Smooth muscle cell (in vitro differentiated cells): ENCODE measurements around the gene PPP1R9A. TPM values are rescaled to one million over a fixed set of nuclear protein-coding genes. Genes with fewer than 3 reads are reported as not detected.

ENCODE experiments used
- DNase-seq: peaks from one replicate; lab custom pipeline; 2025; ENCODE audit not compliant: unreplicated experiment; lab: John Stamatoyannopoulos, UW
- H2AFZ ChIP-seq: fragments of 200-600 bp; sonication (generic); 2 replicates; pipeline ENCODE4 v1.6.0; 2016; ENCODE audit warnings: antibody characterized with exemption, low read depth, mild to moderate bottlenecking
- H3F3A ChIP-seq: fragments of 200-600 bp; sonication (generic); 2 replicates; pipeline ENCODE4 v1.6.0; 2017; ENCODE audit warnings: antibody characterized with exemption, low read depth
- H3K27ac ChIP-seq: fragments of 200-600 bp; sonication (generic); 2 replicates; pipeline ENCODE4 v1.5.1; 2016; ENCODE audit warnings: low read depth, mild to moderate bottlenecking
- H3K27me3 ChIP-seq: fragments of 200-600 bp; sonication (generic); 2 replicates; pipeline ENCODE4 v1.6.1; 2016; ENCODE audit warnings: low read depth, mild to moderate bottlenecking
- H3K36me3 ChIP-seq: fragments of 200-600 bp; sonication (generic); 2 replicates; pipeline ENCODE4 v1.5.1; 2016; ENCODE audit warnings: low read depth
- H3K4me1 ChIP-seq: fragments of 200-600 bp; sonication (generic); 2 replicates; pipeline ENCODE4 v1.5.1; 2016; ENCODE audit warnings: low read depth
- H3K4me2 ChIP-seq: fragments of 200-600 bp; sonication (generic); 2 replicates; pipeline ENCODE4 v1.6.0; 2016; ENCODE audit warnings: mild to moderate bottlenecking
- H3K4me3 ChIP-seq: fragments of 200-600 bp; sonication (generic); 2 replicates; pipeline ENCODE4 v1.5.1; 2016; ENCODE audit warnings: mild to moderate bottlenecking
- H3K79me2 ChIP-seq: fragments of 200-600 bp; sonication (generic); 2 replicates; pipeline ENCODE4 v1.6.0; 2016; ENCODE audit warnings: low read depth, mild to moderate bottlenecking
- H3K9ac ChIP-seq: fragments of 200-600 bp; sonication (generic); 2 replicates; pipeline ENCODE4 v1.6.0; 2016; ENCODE audit warnings: low read depth
- H3K9me3 ChIP-seq: fragments of 200-600 bp; sonication (generic); replicated peaks from 2 replicates; pipeline ENCODE4 v1.5.1; 2016; ENCODE audit warnings: low read depth
- H4K20me1 ChIP-seq: fragments of 200-600 bp; sonication (generic); 2 replicates; pipeline ENCODE4 v1.6.0; 2016; ENCODE audit warnings: low read depth
- WGBS: methylation state at CpG from one replicate; pipeline ENCODE4 v1.1.7; 2016; ENCODE audit warnings: low lambda C conversion rate; 5-methylcytosine and 5-hydroxymethylcytosine counted together
- polyA plus RNA-seq: library from polyadenylated mRNA; unstranded; fragments of >200 nt; fragmentation: Nextera tagmentation; extraction: Ambion mirVana; gene quantifications from 2 replicates; pipeline ENCODE4 v1.2.1, GENCODE V29; 2016
- total RNA-seq: library from RNA; depleted of rRNA; stranded (reverse); fragments of >200 nt; gene quantifications from 2 replicates; pipeline ENCODE4 v1.2.3, GENCODE V29; 2014
- TF ChIP-seq, protein P1 (sequence below): fragments of 200-600 bp; sonication (generic); IDR thresholded peaks from 2 replicates; pipeline ENCODE4 v1.5.1; 2017; ENCODE audit warnings: borderline replicate concordance, mild to moderate bottlenecking, antibody characterized with exemption; ENCODE audit not compliant: insufficient read depth, poor library complexity, severe bottlenecking

PPP1R9A gene
- total and polyA plus RNA-seq, 2 experiments from 2014 or later: 0.22 to 1.6 TPM

DNA sequence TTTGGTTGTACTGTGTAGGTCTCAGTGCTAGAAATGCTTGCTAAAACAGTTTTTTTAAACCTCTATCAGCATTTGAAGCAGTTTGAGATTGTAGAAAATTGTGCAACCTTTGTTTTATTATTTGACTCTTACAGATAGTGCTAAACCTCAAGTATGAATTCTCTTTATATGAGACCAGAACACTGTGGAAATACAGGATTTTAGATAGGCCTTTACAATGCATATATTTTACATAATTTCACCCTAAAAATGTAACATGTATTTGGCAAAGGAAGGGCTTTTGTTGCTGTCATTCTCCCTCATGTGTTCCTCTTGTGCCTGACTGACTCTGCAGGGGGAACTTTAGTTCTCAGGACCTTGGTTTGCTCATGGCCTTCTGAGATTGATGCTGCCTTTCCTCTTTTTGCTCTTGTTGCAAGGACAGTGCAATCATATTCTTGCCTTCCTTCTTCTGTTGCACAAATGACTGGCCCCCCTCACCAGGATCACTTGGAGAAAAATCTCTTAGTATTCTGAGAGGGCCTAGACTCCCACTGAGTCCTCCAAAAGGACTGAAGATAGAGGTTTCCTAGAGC lies 188.7 kb downstream of the PPP1R9A start:
- H3K36me3 ChIP-seq: no peaks in the 10 kb centered on the region
- H4K20me1 ChIP-seq: no peaks in the 10 kb centered on the region
- TF ChIP-seq, protein P1, sequence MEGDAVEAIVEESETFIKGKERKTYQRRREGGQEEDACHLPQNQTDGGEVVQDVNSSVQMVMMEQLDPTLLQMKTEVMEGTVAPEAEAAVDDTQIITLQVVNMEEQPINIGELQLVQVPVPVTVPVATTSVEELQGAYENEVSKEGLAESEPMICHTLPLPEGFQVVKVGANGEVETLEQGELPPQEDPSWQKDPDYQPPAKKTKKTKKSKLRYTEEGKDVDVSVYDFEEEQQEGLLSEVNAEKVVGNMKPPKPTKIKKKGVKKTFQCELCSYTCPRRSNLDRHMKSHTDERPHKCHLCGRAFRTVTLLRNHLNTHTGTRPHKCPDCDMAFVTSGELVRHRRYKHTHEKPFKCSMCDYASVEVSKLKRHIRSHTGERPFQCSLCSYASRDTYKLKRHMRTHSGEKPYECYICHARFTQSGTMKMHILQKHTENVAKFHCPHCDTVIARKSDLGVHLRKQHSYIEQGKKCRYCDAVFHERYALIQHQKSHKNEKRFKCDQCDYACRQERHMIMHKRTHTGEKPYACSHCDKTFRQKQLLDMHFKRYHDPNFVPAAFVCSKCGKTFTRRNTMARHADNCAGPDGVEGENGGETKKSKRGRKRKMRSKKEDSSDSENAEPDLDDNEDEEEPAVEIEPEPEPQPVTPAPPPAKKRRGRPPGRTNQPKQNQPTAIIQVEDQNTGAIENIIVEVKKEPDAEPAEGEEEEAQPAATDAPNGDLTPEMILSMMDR: no peak
- H3K27ac ChIP-seq: peak overlapping the region; percentile 42
- no peak overlapping the region for H3K9ac ChIP-seq
- no peaks in the 10 kb centered on the region for H3F3A ChIP-seq
- H3K4me1 ChIP-seq: peaks cover 13% of the 10 kb centered on the region
- H3K79me2 ChIP-seq: no peaks in the 10 kb centered on the region
- no peaks in the 10 kb centered on the region for H3K27me3 ChIP-seq
- peak overlapping the region; percentile 10 for H2AFZ ChIP-seq
- H3K4me3 ChIP-seq: no peak overlapping the region
- no peaks in the 10 kb centered on the region for H3K9me3 ChIP-seq
- peak overlapping the region; percentile 49 for H3K4me2 ChIP-seq
- no peak for DNase-seq

DNA sequence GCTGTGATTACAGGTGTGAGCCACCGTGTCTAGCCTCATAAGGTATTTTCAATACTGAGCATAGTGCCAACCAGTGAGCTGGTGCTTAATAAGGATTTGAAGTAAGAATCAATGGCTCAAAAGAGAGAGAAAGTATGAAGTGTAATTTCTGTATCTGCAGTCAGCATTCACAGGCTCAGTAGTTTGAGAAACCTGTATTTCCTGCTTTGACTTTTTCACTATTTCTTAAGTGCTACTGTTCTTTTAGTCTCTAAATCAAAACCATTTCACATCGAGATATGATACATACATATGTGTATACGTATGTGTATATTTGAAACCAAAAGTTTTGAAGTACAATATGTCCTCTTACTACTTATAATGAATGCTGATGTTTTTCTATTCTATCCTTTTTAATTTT lies 189.9 kb downstream of the PPP1R9A start:
- no peak overlapping the region for H3K4me3 ChIP-seq
- H3K36me3 ChIP-seq: no peaks in the 10 kb centered on the region
- H3K27ac ChIP-seq: no peak overlapping the region
- H3K9ac ChIP-seq: no peak overlapping the region
- no peak for DNase-seq
- no peaks in the 10 kb centered on the region for H3K79me2 ChIP-seq
- no peak overlapping the region for H2AFZ ChIP-seq
- TF ChIP-seq, protein P1: no peak
- 87% methylated on average over 3 of the region's 3 CpGs for WGBS
- H4K20me1 ChIP-seq: no peaks in the 10 kb centered on the region
- H3K4me2 ChIP-seq: no peak overlapping the region
- no peaks in the 10 kb centered on the region for H3K9me3 ChIP-seq
- no peaks in the 10 kb centered on the region for H3F3A ChIP-seq
- H3K4me1 ChIP-seq: peaks cover 13% of the 10 kb centered on the region
- no peaks in the 10 kb centered on the region for H3K27me3 ChIP-seq

DNA sequence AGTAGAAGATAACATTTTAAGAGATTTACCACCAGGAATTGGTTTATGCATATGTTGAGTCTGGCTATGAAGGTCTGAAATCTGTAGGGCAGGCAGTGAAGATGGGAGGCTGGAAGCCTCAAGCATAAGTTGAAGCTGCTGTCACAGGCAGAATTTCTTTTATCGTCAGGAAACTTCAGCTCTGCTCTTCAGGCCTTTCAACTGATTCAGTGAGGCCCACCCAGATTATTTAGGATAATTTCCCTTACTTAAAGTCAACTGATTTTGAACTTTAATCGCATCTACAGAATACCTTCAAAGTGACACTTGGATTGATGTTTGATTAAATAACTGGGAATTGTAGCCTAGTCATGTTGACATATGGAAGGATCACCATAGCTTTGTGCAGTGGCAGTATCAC lies 190.5 kb downstream of the PPP1R9A start:
- Histone ChIP-seq H3F3A (no peaks in the 10 kb centered on the region), H3K9me3 (no peaks in the 10 kb centered on the region), H3K27ac (no peak overlapping the region), H4K20me1 (no peaks in the 10 kb centered on the region), H3K27me3 (no peaks in the 10 kb centered on the region), H3K4me3 (no peak overlapping the region), H3K4me2 (no peak overlapping the region), H3K79me2 (no peaks in the 10 kb centered on the region), H2AFZ (no peak overlapping the region), H3K4me1 (peaks cover 13% of the 10 kb centered on the region), H3K9ac (no peak overlapping the region), H3K36me3 (no peaks in the 10 kb centered on the region)
- TF ChIP-seq, protein P1: no peak
- no peak for DNase-seq
- WGBS: 69% methylated on average over 2 of the region's 2 CpGs

DNA sequence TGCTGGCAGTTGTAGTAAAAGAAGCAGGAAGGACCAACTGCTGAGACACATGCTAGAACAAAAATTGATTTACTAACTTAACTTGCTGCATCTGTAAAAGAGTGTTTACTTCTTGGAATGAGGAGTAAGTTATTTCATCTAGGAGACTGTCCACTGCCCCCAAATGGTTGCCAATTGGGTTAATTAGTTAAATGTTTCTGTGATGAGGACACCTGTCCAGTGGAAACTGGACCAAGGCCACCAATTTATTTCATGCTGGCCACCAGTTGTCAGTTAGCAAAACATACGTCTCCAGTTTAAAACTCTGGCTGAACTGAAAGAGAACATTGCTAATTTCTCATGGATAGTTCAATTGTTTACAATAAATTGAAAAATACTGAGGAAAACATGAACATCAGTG lies 191.7 kb downstream of the PPP1R9A start:
- Histone ChIP-seq H3K4me1 (peaks cover 13% of the 10 kb centered on the region), H3K79me2 (no peaks in the 10 kb centered on the region), H3K27ac (no peak overlapping the region), H2AFZ (no peak overlapping the region), H3K36me3 (no peaks in the 10 kb centered on the region), H3K9me3 (no peaks in the 10 kb centered on the region), H3K27me3 (no peaks in the 10 kb centered on the region), H3F3A (no peaks in the 10 kb centered on the region), H4K20me1 (no peaks in the 10 kb centered on the region), H3K4me3 (no peak overlapping the region), H3K4me2 (no peak overlapping the region), H3K9ac (no peak overlapping the region)
- TF ChIP-seq, protein P1: no peak
- 57% methylated on average over 1 of the region's 1 CpG for WGBS
- no peak for DNase-seq
